H1 (cell line): ENCODE results near the gene PSMC1. TPM values are rescaled to one million over a fixed set of nuclear protein-coding genes. Genes with fewer than 3 reads are reported as not detected.

Experiments used
- CTCF ChIA-PET: fragments of 300-600 bp; sonication (Branson Sonifier 250); formaldehyde crosslinking; loops from one replicate; lab custom pipeline; 2021; ENCODE audit not compliant: partially characterized antibody; lab: Charles Lee
- POLR2A ChIA-PET: fragments of 300-600 bp; sonication (Branson Sonifier 250); formaldehyde crosslinking; loops from one replicate; lab custom pipeline; 2021; ENCODE audit warnings: inconsistent platforms; ENCODE audit not compliant: partially characterized antibody; lab: Charles Lee
- DNase-seq, 2 experiments: peaks; one replicate each; pipeline versions ENCODE4 v3.0.0 to v3.0.0-alpha.2; 2010 to 2022; ENCODE audit warnings: low spot score in 2 of 2, low read depth in 1 of 2, mixed read lengths in 1 of 2
- FAIRE-seq: peaks from 2 replicates; lab custom pipeline; 2011; peaks lifted over from hg19 to GRCh38; lab: Jason Lieb, UNC
- H2AFZ ChIP-seq: 2 replicates; pipeline ENCODE4 v1.8.1; 2012; ENCODE audit warnings: low read length, inconsistent platforms
- H2AK5ac ChIP-seq: 2 replicates; pipeline ENCODE4 v1.6.1; 2013; ENCODE audit warnings: low read depth, low read length
- H2BK120ac ChIP-seq: replicated peaks from 2 replicates; pipeline ENCODE3; 2013; ENCODE audit warnings: low read depth, low read length, inconsistent platforms
- H2BK12ac ChIP-seq: 2 replicates; pipeline ENCODE4 v1.6.1; 2013; ENCODE audit warnings: low read depth, low read length
- H2BK15ac ChIP-seq: 2 replicates; pipeline ENCODE4 v1.6.1; 2013; ENCODE audit warnings: low read length
- H2BK20ac ChIP-seq: 2 replicates; pipeline ENCODE4 v1.6.1; 2013; ENCODE audit warnings: low read length
- H2BK5ac ChIP-seq: 2 replicates; pipeline ENCODE4 v1.6.1; 2013; ENCODE audit warnings: low read depth, low read length
- H3K14ac ChIP-seq: 2 replicates; pipeline ENCODE4 v1.6.1; 2013; ENCODE audit warnings: inconsistent platforms; ENCODE audit not compliant: insufficient read length
- H3K18ac ChIP-seq: 2 replicates; pipeline ENCODE4 v1.6.1; 2013; ENCODE audit warnings: low read length; ENCODE audit errors: extremely low read depth
- H3K23ac ChIP-seq: 2 replicates; pipeline ENCODE4 v1.6.1; 2013; ENCODE audit warnings: inconsistent platforms; ENCODE audit not compliant: insufficient read length
- H3K23me2 ChIP-seq: 2 replicates; pipeline ENCODE4 v1.6.1; 2013; ENCODE audit warnings: low read depth, low read length
- H3K27ac ChIP-seq: 2 replicates; pipeline ENCODE4 v1.6.1; 2011; ENCODE audit warnings: low read depth, low read length, inconsistent platforms
- H3K27me3 ChIP-seq, 4 experiments: replicated peaks in 1 of 4; 1 replicate in 1 of 4; 2 replicates in 3 of 4; pipeline versions ENCODE4 v1.6.1 to v1.8.1; 2011 to 2013; ENCODE audit warnings: low read length in 3 of 4, mild to moderate bottlenecking in 3 of 4, inconsistent platforms in 2 of 4, mixed read lengths in 2 of 4, moderate library complexity in 1 of 4; ENCODE audit not compliant: control insufficient read depth in 3 of 4, insufficient read depth in 3 of 4; ENCODE audit errors: extremely low read depth in 1 of 4
- H3K36me3 ChIP-seq, 4 experiments: 2 replicates each; pipeline versions ENCODE4 v1.6.1 to v1.8.1; 2011 to 2013; ENCODE audit warnings: mild to moderate bottlenecking in 4 of 4, low read length in 3 of 4, moderate library complexity in 2 of 4, control low read depth in 1 of 4, inconsistent platforms in 1 of 4; ENCODE audit not compliant: insufficient read depth in 4 of 4, control insufficient read depth in 2 of 4
- H3K4ac ChIP-seq: replicated peaks from 2 replicates; pipeline ENCODE3; 2013; ENCODE audit warnings: low read length, low read depth, mixed read lengths, inconsistent platforms; ENCODE audit not compliant: insufficient read length
- H3K4me1 ChIP-seq, 4 experiments: replicated peaks in 1 of 4; 1 replicate in 1 of 4; 2 replicates in 3 of 4; pipeline versions ENCODE4 v1.6.1 to v1.8.1; 2011 to 2013; ENCODE audit warnings: low read length in 3 of 4, inconsistent platforms in 2 of 4, mixed read lengths in 1 of 4; ENCODE audit not compliant: insufficient read depth in 4 of 4, control insufficient read depth in 3 of 4
- H3K4me2 ChIP-seq, 2 experiments: 2 replicates each; pipeline versions ENCODE4 v1.6.1 to v1.8.1; 2011 to 2013; ENCODE audit warnings: low read depth in 2 of 2, low read length in 2 of 2, control low read depth in 1 of 2, inconsistent platforms in 1 of 2, mild to moderate bottlenecking in 1 of 2; ENCODE audit not compliant: insufficient read depth in 1 of 2
- H3K4me3 ChIP-seq, 4 experiments: fragments of 200-600, 300-600 bp in 1 of 4; sonication (generic), shearing (Covaris generic), sonication (Bioruptor Twin) in 1 of 4; 2 replicates each; pipeline versions ENCODE4 v1.5.1 to v1.8.1; 2011 to 2016; ENCODE audit warnings: low read length in 4 of 4, low read depth in 3 of 4, control low read depth in 2 of 4, inconsistent platforms in 2 of 4, mild to moderate bottlenecking in 2 of 4, mixed read lengths in 1 of 4, moderate library complexity in 1 of 4; ENCODE audit not compliant: insufficient read depth in 2 of 4; ENCODE audit errors: extremely low read depth in 1 of 4
- H3K56ac ChIP-seq: replicated peaks from 2 replicates; pipeline ENCODE3; 2013; ENCODE audit warnings: low read depth, mild to moderate bottlenecking, mixed read lengths, low read length, inconsistent platforms; ENCODE audit not compliant: insufficient read length
- H3K79me1 ChIP-seq: 2 replicates; pipeline ENCODE4 v1.6.1; 2013; ENCODE audit warnings: low read depth, low read length, control low read depth
- H3K79me2 ChIP-seq, 2 experiments: 2 replicates each; pipeline versions ENCODE4 v1.6.1 to v1.8.1; 2012 to 2013; ENCODE audit warnings: low read length in 2 of 2, mild to moderate bottlenecking in 2 of 2, inconsistent platforms in 1 of 2; ENCODE audit not compliant: insufficient read depth in 2 of 2, control insufficient read depth in 1 of 2
- H3K9ac ChIP-seq, 4 experiments: replicated peaks in 1 of 4; 1 replicate in 1 of 4; 2 replicates in 3 of 4; pipeline versions ENCODE4 v1.6.1 to v1.8.1; 2011 to 2013; ENCODE audit warnings: low read depth in 3 of 4, low read length in 3 of 4, control low read depth in 2 of 4, mild to moderate bottlenecking in 2 of 4, moderate library complexity in 2 of 4, inconsistent platforms in 1 of 4; ENCODE audit errors: extremely low read depth in 1 of 4
- H3K9me3 ChIP-seq, 2 experiments: 2 replicates each; pipeline versions ENCODE4 v1.6.1 to v1.8.1; 2012 to 2013; ENCODE audit warnings: mild to moderate bottlenecking in 2 of 2, moderate library complexity in 2 of 2, control low read depth in 1 of 2, inconsistent platforms in 1 of 2, low read depth in 1 of 2, low read length in 1 of 2, mixed read lengths in 1 of 2; ENCODE audit not compliant: insufficient read depth in 2 of 2
- H4K20me1 ChIP-seq, 2 experiments: replicated peaks in 1 of 2; 2 replicates each; pipeline versions ENCODE3 to v1.8.1; 2011 to 2013; ENCODE audit warnings: inconsistent platforms in 2 of 2, low read length in 2 of 2, mild to moderate bottlenecking in 1 of 2; ENCODE audit not compliant: insufficient read depth in 2 of 2, control insufficient read depth in 1 of 2
- H4K5ac ChIP-seq: 2 replicates; pipeline ENCODE4 v1.6.1; 2013; ENCODE audit warnings: low read length, low read depth, mixed read lengths, inconsistent platforms; ENCODE audit not compliant: insufficient read length
- H4K8ac ChIP-seq: 2 replicates; pipeline ENCODE4 v1.8.0; 2013; ENCODE audit warnings: mild to moderate bottlenecking, moderate library complexity, low read length, inconsistent platforms; ENCODE audit not compliant: insufficient read depth; ENCODE audit errors: extremely low read depth
- H4K91ac ChIP-seq: replicated peaks from 2 replicates; pipeline ENCODE3; 2013; ENCODE audit warnings: low read length, mixed read lengths, inconsistent platforms; ENCODE audit not compliant: insufficient read length
- CHD1 ChIP-seq: IDR thresholded peaks from 2 replicates; pipeline ENCODE4 v1.6.1; 2012; ENCODE audit warnings: low read depth, low read length, improper control_type of control experiment
- RFX5 ChIP-seq: IDR thresholded peaks from 2 replicates; pipeline ENCODE4 v1.6.1; 2011; ENCODE audit warnings: low read depth, low read length, improper control_type of control experiment, borderline replicate concordance
- SIRT6 ChIP-seq: IDR thresholded peaks from one replicate; pipeline ENCODE4 v1.7.1; 2012; ENCODE audit warnings: low read length, inconsistent platforms
- WGBS, 2 experiments: shearing (Covaris generic) in 1 of 2; methylation state at CpG; one replicate each; pipeline versions ENCODE4 v1.1.6 to v1.1.7; 2013 to 2015; ENCODE audit warnings: low lambda C conversion rate in 2 of 2, mixed read lengths in 2 of 2, inconsistent platforms in 1 of 2, low coverage in 1 of 2, missing lambda C conversion rate in 1 of 2; ENCODE audit not compliant: insufficient replicate concordance in 2 of 2, insufficient coverage in 1 of 2, insufficient read length in 1 of 2; ENCODE audit errors: extremely low coverage in 1 of 2, missing lambda C conversion rate in 1 of 2; 5-methylcytosine and 5-hydroxymethylcytosine counted together
- polyA plus RNA-seq, 7 experiments: library from polyadenylated mRNA; depleted of rRNA in 3 of 7; stranded (reverse) in 5 of 7; unstranded in 2 of 7; fragments of >200 nt in 5 of 7; fragments of 200-250 nt in 2 of 7; gene quantifications; 1 replicate in 5 of 7; 2 replicates in 1 of 7; 4 replicates in 1 of 7; pipeline versions ENCODE4 v1.2.1 to v1.2.3, GENCODE V29; 2011 to 2013; ENCODE audit warnings: missing spikeins in 2 of 7, mixed read lengths in 2 of 7
- total RNA-seq: library from RNA; stranded (reverse); fragmentation: NEBNext Ultra II Directional; extraction: Animal tissue kit (Norgen Biotek cat#: 25700); gene quantifications from 2 replicates; pipeline ENCODE4 v1.2.1, GENCODE V29; 2021

The PSMC1 gene
- total and polyA plus RNA-seq, 2 of the 8 experiments (the other 6 are each of a cell fraction or from before 2014, with no cell fraction given): 46.2 to 99.6 TPM

- Histone ChIP-seq H3K4ac (no peak overlapping the region), H4K91ac (no peak overlapping the region), H3K9ac (no peak overlapping the region), H4K20me1 (peaks cover 0 to 11% of the 10 kb centered on the region in 2 experiments), H3K23me2 (no peaks in the 10 kb centered on the region), H2AK5ac (no peak overlapping the region), H3K79me1 (no peaks in the 10 kb centered on the region), H3K4me1 (no peaks in the 10 kb centered on the region), H3K9me3 (no peaks in the 10 kb centered on the region), H3K23ac (no peak overlapping the region), H3K27ac (no peak overlapping the region), H3K36me3 (peaks cover 22 to 84% (median 63%) of the 10 kb centered on the region in 4 experiments), H4K5ac (no peak overlapping the region), H2BK120ac (no peak overlapping the region), H4K8ac (no peak overlapping the region), H2BK15ac (no peak overlapping the region), H2AFZ (no peak overlapping the region), H3K4me3 (no peak overlapping the region), H3K79me2 (no peaks in the 10 kb centered on the region), H3K18ac (no peak overlapping the region), H3K4me2 (no peak overlapping the region), H3K56ac (no peak overlapping the region), H3K27me3 (no peaks in the 10 kb centered on the region), H3K14ac (no peak overlapping the region), H2BK5ac (no peak overlapping the region), H2BK20ac (no peak overlapping the region), H2BK12ac (no peak overlapping the region)
- WGBS, 2 experiments: 90% methylated on average over 8 of the region's 9 CpGs; no CpG with 5 or more reads in 1 of the 2 experiments
- CTCF ChIA-PET: interaction anchor here (1.2 to 3.1 kb wide), 5 partner anchors 10 to 431 kb away, joined by 3 to 17 read pairs (median 3); partner anchors contain the start of gene PSMC1
- DNase-seq: no peak
- FAIRE-seq: no peak
- POLR2A ChIA-PET: interaction anchor here (1.0 to 3.2 kb wide), 5 partner anchors 9 to 108 kb away, joined by 3 to 22 read pairs (median 3); partner anchors contain the start of gene PSMC1
- TF ChIP-seq RFX5 (no peak), CHD1 (no peak), SIRT6 (no peak)
Measured at GRCh38 chr14:90266441-90267154, 10.2 kb downstream of the PSMC1 start.
